Upper lobe of left lung (tissue), 4 donors: ENCODE data around the gene SPTLC2.

Source experiments
- CTCF ChIP-seq, 6 experiments: fragments of 450-650 bp in 4 of 6; fragments of 200-600 bp in 2 of 6; sonication (generic) in 2 of 6; IDR thresholded peaks; one replicate each; pipeline ENCODE4 v1.5.1; 2016 to 2019; ENCODE audit warnings: antibody characterized with exemption in 6 of 6
- POLR2AphosphoS5 ChIP-seq, 2 donors: sonication (generic); formaldehyde crosslinking; IDR thresholded peaks; one replicate each; pipeline ENCODE4 v1.5.1; 2017; ENCODE audit warnings: antibody characterized with exemption in 2 of 2

GRCh38 chr14:77646907-77647306, 30.5 kb upstream of the SPTLC2 start:
- TF ChIP-seq CTCF (IDR thresholded peaks at IDR 0.05), result no peak
- TF ChIP-seq POLR2AphosphoS5 (IDR thresholded peaks at IDR 0.05), result no peak
